Measurements from ENCODE around the gene DESI1. TPM values are rescaled to one million over a fixed set of nuclear protein-coding genes. Genes with fewer than 3 reads are reported as not detected.
"Not testable (repeated sequence)": the region's sequence is repeated elsewhere in the genome, so short reads cannot be mapped to it uniquely, and the experiment has no call there.

Gene DESI1
- total RNA-seq, 1 experiment from 2014 or later = 14.1 TPM

- not testable (repeated sequence) for DNase-seq (ENCODE audit: low read depth)
Measured at GRCh38 chr22:41634610-41635009, 13.8 kb upstream of the DESI1 start.

- DNase-seq (ENCODE audit: low read depth) = not testable (repeated sequence)
Measured at GRCh38 chr22:41631615-41632014, 10.8 kb upstream of the DESI1 start.

GRCh38 chr22:41631115-41631514 lies 10.3 kb upstream of the DESI1 start:
- DNase-seq (ENCODE audit: low read depth) = not testable (repeated sequence)

GRCh38 chr22:41625577-41625976 lies 4.7 kb upstream of the DESI1 start:
- DNase-seq (ENCODE audit: low read depth) = no peak

- DNase-seq (ENCODE audit: low read depth) = peak; percentile 5
Measured at GRCh38 chr22:41621911-41622179, 1.0 kb upstream of the DESI1 start.

- peak; percentile 98 for DNase-seq (ENCODE audit: low read depth)
Measured at GRCh38 chr22:41621099-41621910, 462 bp upstream of the DESI1 start, which contains the start of gene XRCC6. XRCC6 (plus strand) TSS chr22:41621295; CDS start chr22:41622005, 710 bp downstream.

- peak; percentile 16 for DNase-seq (ENCODE audit: low read depth)
Measured at GRCh38 chr22:41619979-41620588, 759 bp downstream of the DESI1 start.

- no peak for DNase-seq (ENCODE audit: low read depth)
Measured at GRCh38 chr22:41613456-41613855, 7.4 kb downstream of the DESI1 start.

GRCh38 chr22:41612603-41613306 lies 8.1 kb downstream of the DESI1 start:
- no peak for DNase-seq (ENCODE audit: low read depth)

- DNase-seq (ENCODE audit: low read depth) = no peak
Measured at GRCh38 chr22:41608386-41608785, 12.5 kb downstream of the DESI1 start.

- peak; percentile 52 for DNase-seq (ENCODE audit: low read depth)
Measured at GRCh38 chr22:41603873-41604332, 16.9 kb downstream of the DESI1 start.

- DNase-seq (ENCODE audit: low read depth) = no peak
Measured at GRCh38 chr22:41600976-41601375, 19.9 kb downstream of the DESI1 start.

- DNase-seq (ENCODE audit: low read depth) = no peak
Measured at GRCh38 chr22:41598891-41599635, 21.8 kb downstream of the DESI1 start.

GRCh38 chr22:41598081-41598480 lies 22.8 kb downstream of the DESI1 start:
- peak; percentile 61 for DNase-seq (ENCODE audit: low read depth)

- no peak for DNase-seq (ENCODE audit: low read depth)
Measured at GRCh38 chr22:41597635-41597953, 23.2 kb downstream of the DESI1 start.

- DNase-seq (ENCODE audit: low read depth) = peak; percentile 46
Measured at GRCh38 chr22:41596776-41597634, 23.8 kb downstream of the DESI1 start.

- DNase-seq (ENCODE audit: low read depth) = no peak
Measured at GRCh38 chr22:41595703-41596102, 25.1 kb downstream of the DESI1 start.

- not testable (repeated sequence) for DNase-seq (ENCODE audit: low read depth)
Measured at GRCh38 chr22:41593336-41593960, 27.4 kb downstream of the DESI1 start.

- peak; percentile 99 for DNase-seq (ENCODE audit: low read depth)
Measured at GRCh38 chr22:41589391-41590241, 31.2 kb downstream of the DESI1 start, which contains the start of gene PMM1. PMM1 (minus strand) TSS chr22:41589840; CDS start chr22:41589805, 35 bp downstream.

GRCh38 chr22:41587347-41587723 lies 33.5 kb downstream of the DESI1 start:
- DNase-seq (ENCODE audit: low read depth) = no peak

Data from RPMI7951 (cell line).